Lower leg skin (tissue), 4 donors: ENCODE measurements around the gene BABAM2. TPM values are rescaled to one million over a fixed set of nuclear protein-coding genes. Genes with fewer than 3 reads are reported as not detected.

Experiments used
- DNase-seq, 2 donors: peaks; one replicate each; pipeline ENCODE4 v3.0.0-alpha.2; 2019; ENCODE audit warnings: low spot score in 2 of 2
- H3K4me3 ChIP-seq: fragments of 200-600 bp; sonication (generic); 2 replicates; pipeline ENCODE4 v1.5.1; 2017; ENCODE audit warnings: mild to moderate bottlenecking, low read depth; ENCODE audit not compliant: poor library complexity, severe bottlenecking
- CTCF ChIP-seq, 3 donors: fragments of 450-650 bp; IDR thresholded peaks; one replicate each; pipeline ENCODE4 v1.5.1; 2016; ENCODE audit warnings: antibody characterized with exemption in 3 of 3, mild to moderate bottlenecking in 3 of 3, moderate library complexity in 2 of 3
- POLR2A ChIP-seq, 2 donors: fragments of 450-650 bp; IDR thresholded peaks; one replicate each; pipeline ENCODE4 v1.6.1; 2016 to 2017; ENCODE audit warnings: antibody characterized with exemption in 2 of 2, mild to moderate bottlenecking in 1 of 2, moderate library complexity in 1 of 2
- WGBS, 2 donors: methylation state at CpG; one replicate each; pipeline ENCODE4 v1.1.5; 2018; 5-methylcytosine and 5-hydroxymethylcytosine counted together
- intact Hi-C: fragments of 100-400 bp; cut with DNase I; formaldehyde crosslinking; loops from one replicate; pipeline ENCODE4 v1.15.0; 2023; ENCODE audit warnings: low total_unique reads
- total RNA-seq, 4 donors: library from RNA; depleted of rRNA; stranded (reverse); fragments of >200 nt; gene quantifications; one replicate each; pipeline ENCODE4 v1.1.0, GENCODE V29; 2016

Gene BABAM2
- total RNA-seq, 4 donors from 2014 or later, result 18.4 to 28.5 (median 23.9) TPM

GRCh38 chr2:27959496-27959895 lies 69.0 kb downstream of the BABAM2 start:
- WGBS, 2 donors, result 16 to 25% methylated on average over 4 of the region's 4 CpGs
- H3K4me3 ChIP-seq, result no peak overlapping the region
- intact Hi-C loops, result loop anchor here (5.0 kb wide), 1 partner anchor 1138 kb away; no protein-coding TSS in a partner anchor
- TF ChIP-seq POLR2A (IDR thresholded peaks at IDR 0.05) (no peak), CTCF (IDR thresholded peaks at IDR 0.05) (no peak)
- DNase-seq, result peak in 1 of 2 donors; percentile 76

GRCh38 chr2:27960237-27960912 lies 69.8 kb downstream of the BABAM2 start:
- DNase-seq, result no peak
- 41 to 46% methylated on average over 4 of the region's 4 CpGs for WGBS, 2 donors
- TF ChIP-seq POLR2A (IDR thresholded peaks at IDR 0.05) (no peak), CTCF (IDR thresholded peaks at IDR 0.05) (no peak)
- no peak overlapping the region for H3K4me3 ChIP-seq
- intact Hi-C loops, result no loop called here

GRCh38 chr2:27962006-27962405 lies 71.5 kb downstream of the BABAM2 start:
- TF ChIP-seq POLR2A (IDR thresholded peaks at IDR 0.05) (no peak), CTCF (IDR thresholded peaks at IDR 0.05) (no peak)
- intact Hi-C loops, result no loop called here
- DNase-seq, result no peak
- WGBS, 2 donors, result 92 to 100% methylated on average over 2 of the region's 2 CpGs
- no peak overlapping the region for H3K4me3 ChIP-seq

GRCh38 chr2:27963472-27963871 lies 72.9 kb downstream of the BABAM2 start:
- intact Hi-C loops, result no loop called here
- no peak for DNase-seq
- TF ChIP-seq POLR2A (IDR thresholded peaks at IDR 0.05) (no peak), CTCF (IDR thresholded peaks at IDR 0.05) (no peak)
- 79 to 82% methylated on average over 1 of the region's 1 CpG for WGBS, 2 donors
- H3K4me3 ChIP-seq, result no peak overlapping the region

- DNase-seq, result no peak
- no peak overlapping the region for H3K4me3 ChIP-seq
- WGBS, 2 donors, result 64 to 98% methylated on average over 3 of the region's 3 CpGs
- TF ChIP-seq CTCF (IDR thresholded peaks at IDR 0.05) (no peak), POLR2A (IDR thresholded peaks at IDR 0.05) (no peak)
- intact Hi-C loops, result no loop called here
Measured at GRCh38 chr2:27964067-27964466, 73.5 kb downstream of the BABAM2 start.

- 84 to 90% methylated on average over 2 of the region's 2 CpGs for WGBS, 2 donors
- TF ChIP-seq CTCF (IDR thresholded peaks at IDR 0.05) (no peak), POLR2A (IDR thresholded peaks at IDR 0.05) (no peak)
- intact Hi-C loops, result no loop called here
- no peak for DNase-seq
- H3K4me3 ChIP-seq, result no peak overlapping the region
Measured at GRCh38 chr2:27965841-27966240, 75.3 kb downstream of the BABAM2 start.
